Liver (tissue), 9 donors: ENCODE measurements around the gene GRIN2A. TPM values are rescaled to one million over a fixed set of nuclear protein-coding genes. Genes with fewer than 3 reads are reported as not detected.

Experiments
- DNase-seq: peaks from one replicate; pipeline ENCODE4 v3.0.0-alpha.2; 2017; ENCODE audit warnings: low spot score
- H3K27ac ChIP-seq, 2 donors: one replicate each; pipeline ENCODE4 v1.7.0; 2013; ENCODE audit warnings: inconsistent platforms in 2 of 2, low read length in 2 of 2, control low read depth in 1 of 2, low read depth in 1 of 2, mild to moderate bottlenecking in 1 of 2
- H3K27me3 ChIP-seq, 4 donors: one replicate each; pipeline versions ENCODE4 v1.6.1 to v1.7.0; 2013; ENCODE audit warnings: low read length in 3 of 4, inconsistent platforms in 1 of 4, mild to moderate bottlenecking in 1 of 4, moderate library complexity in 1 of 4; ENCODE audit not compliant: control insufficient read depth in 4 of 4, insufficient read depth in 4 of 4
- H3K36me3 ChIP-seq, 4 donors: one replicate each; pipeline versions ENCODE4 v1.6.1 to v1.7.0; 2013; ENCODE audit warnings: low read length in 3 of 4, mild to moderate bottlenecking in 3 of 4, low read depth in 1 of 4, moderate library complexity in 1 of 4; ENCODE audit not compliant: control insufficient read depth in 4 of 4, insufficient read depth in 3 of 4
- H3K4me1 ChIP-seq, 4 donors: one replicate each; pipeline versions ENCODE4 v1.6.1 to v1.7.0; 2013; ENCODE audit warnings: low read length in 3 of 4, mild to moderate bottlenecking in 3 of 4, moderate library complexity in 1 of 4; ENCODE audit not compliant: control insufficient read depth in 4 of 4, insufficient read depth in 4 of 4
- H3K4me3 ChIP-seq, 3 donors: one replicate each; pipeline versions ENCODE4 v1.6.1 to v1.7.0; 2013; ENCODE audit warnings: low read length in 3 of 3, control low read depth in 1 of 3, low read depth in 1 of 3, mild to moderate bottlenecking in 1 of 3
- H3K9ac ChIP-seq, 2 donors: one replicate each; pipeline ENCODE4 v1.7.0; 2013; ENCODE audit warnings: low read length in 2 of 2, mild to moderate bottlenecking in 2 of 2, moderate library complexity in 2 of 2, control low read depth in 1 of 2, low read depth in 1 of 2
- H3K9me3 ChIP-seq, 4 donors: one replicate each; pipeline versions ENCODE4 v1.6.1 to v1.7.0; 2013; ENCODE audit warnings: low read length in 3 of 4; ENCODE audit not compliant: control insufficient read depth in 4 of 4
- EGR1 ChIP-seq, 2 donors: IDR thresholded peaks; 2 replicates each; pipeline ENCODE4 v1.6.1; 2016 to 2018; ENCODE audit warnings: antibody characterized with exemption in 2 of 2, low read depth in 2 of 2
- FOXA1 ChIP-seq: IDR thresholded peaks from 2 replicates; pipeline ENCODE4 v1.6.1; 2016; ENCODE audit warnings: antibody characterized with exemption
- FOXA2 ChIP-seq: IDR thresholded peaks from 2 replicates; pipeline ENCODE4 v1.6.1; 2016; ENCODE audit warnings: antibody characterized with exemption
- GABPA ChIP-seq, 2 donors: IDR thresholded peaks in 1 of 2; conservative IDR thresholded peaks in 1 of 2; 2 replicates each; pipeline ENCODE4 v1.6.1; 2016; ENCODE audit warnings: antibody characterized with exemption in 2 of 2, mild to moderate bottlenecking in 1 of 2, moderate library complexity in 1 of 2
- HNF4A ChIP-seq, 2 donors: conservative IDR thresholded peaks; 2 replicates each; pipeline ENCODE4 v1.6.1; 2016; ENCODE audit warnings: antibody characterized with exemption in 2 of 2, mild to moderate bottlenecking in 2 of 2
- HNF4G ChIP-seq: IDR thresholded peaks from 2 replicates; pipeline ENCODE4 v1.6.1; 2016; ENCODE audit warnings: antibody characterized with exemption
- JUND ChIP-seq, 2 donors: IDR thresholded peaks; 2 replicates each; pipeline ENCODE4 v1.6.1; 2016; ENCODE audit warnings: antibody characterized with exemption in 2 of 2
- MAX ChIP-seq: IDR thresholded peaks from 2 replicates; pipeline ENCODE4 v1.6.1; 2016; ENCODE audit warnings: antibody characterized with exemption
- NR2F2 ChIP-seq: IDR thresholded peaks from 2 replicates; pipeline ENCODE4 v1.6.1; 2016; ENCODE audit warnings: antibody characterized with exemption
- RAD21 ChIP-seq, 2 donors: IDR thresholded peaks; 2 replicates each; pipeline ENCODE4 v1.6.1; 2016; ENCODE audit warnings: antibody characterized with exemption in 2 of 2, mild to moderate bottlenecking in 2 of 2
- REST ChIP-seq: IDR thresholded peaks from 2 replicates; pipeline ENCODE4 v1.6.1; 2016; ENCODE audit warnings: antibody characterized with exemption, mild to moderate bottlenecking
- RXRA ChIP-seq, 2 donors: IDR thresholded peaks; 2 replicates each; pipeline ENCODE4 v1.6.1; 2017 to 2018; ENCODE audit warnings: antibody characterized with exemption in 2 of 2, mild to moderate bottlenecking in 1 of 2
- SP1 ChIP-seq: IDR thresholded peaks from 2 replicates; pipeline ENCODE4 v1.6.1; 2018; ENCODE audit warnings: antibody characterized with exemption, mild to moderate bottlenecking
- TAF1 ChIP-seq: conservative IDR thresholded peaks from 2 replicates; pipeline ENCODE4 v1.6.1; 2016; ENCODE audit warnings: antibody characterized with exemption, mild to moderate bottlenecking
- YY1 ChIP-seq: IDR thresholded peaks from 2 replicates; pipeline ENCODE4 v1.6.1; 2016; ENCODE audit warnings: antibody characterized with exemption, mild to moderate bottlenecking
- WGBS: extraction: QIAGEN DNeasy Blood & Tissue Kit; methylation state at CpG from one replicate; pipeline ENCODE4 v1.1.7; 2013; 5-methylcytosine and 5-hydroxymethylcytosine counted together
- polyA plus RNA-seq, 2 donors: library from polyadenylated mRNA; stranded (reverse) in 1 of 2; unstranded in 1 of 2; fragments of 200-250 nt in 1 of 2; fragments of >200 nt in 1 of 2; fragmentation: Nextera tagmentation in 1 of 2; extraction: Ambion mirVana in 1 of 2; gene quantifications; one replicate each; pipeline versions ENCODE4 v1.2.1 to v1.2.3, GENCODE V29; 2013 to 2015
- total RNA-seq, 2 donors: library from RNA; depleted of rRNA; stranded (reverse); fragments of >200 nt; gene quantifications; one replicate each; pipeline ENCODE4 v1.2.3, GENCODE V29; 2014
- TF ChIP-seq, protein P1 (sequence below): fragments of 150-350 bp; IDR thresholded peaks from 2 replicates; pipeline ENCODE4 v1.5.1; 2017; ENCODE audit warnings: improper control_type of control experiment, low read depth, low read length; ENCODE audit not compliant: missing input control
- TF ChIP-seq, protein P2 (sequence below): IDR thresholded peaks from 2 replicates; pipeline ENCODE4 v1.6.1; 2016; ENCODE audit warnings: antibody characterized with exemption
- TF ChIP-seq, protein P3 (sequence below): IDR thresholded peaks from 2 replicates; pipeline ENCODE4 v1.6.1; 2016; ENCODE audit warnings: antibody characterized with exemption
- donor health status: healthy.
- donor health status: healthy.
- donor health status: healthy.
- donor health status: healthy.
- donor health status: healthy.

Gene GRIN2A
- total and polyA plus RNA-seq, 4 donors: under 0.01 to 0.08 (median 0.07) TPM; not detected in 1

GRCh38 chr16:9869776-9870175, 312.5 kb downstream of the GRIN2A start:
- H3K9me3 ChIP-seq: no peaks in the 10 kb centered on the region
- peaks cover 0 to 3% (median 0%) of the 10 kb centered on the region in 4 donors for H3K27me3 ChIP-seq
- DNase-seq: no peak
- H3K36me3 ChIP-seq: no peaks in the 10 kb centered on the region
- no peaks in the 10 kb centered on the region for H3K4me1 ChIP-seq
- H3K9ac ChIP-seq: no peak overlapping the region
- H3K4me3 ChIP-seq: no peak overlapping the region
- H3K27ac ChIP-seq: no peak overlapping the region
- TF ChIP-seq REST: no peak
- TF ChIP-seq NR2F2: no peak
- TF ChIP-seq, protein P1, sequence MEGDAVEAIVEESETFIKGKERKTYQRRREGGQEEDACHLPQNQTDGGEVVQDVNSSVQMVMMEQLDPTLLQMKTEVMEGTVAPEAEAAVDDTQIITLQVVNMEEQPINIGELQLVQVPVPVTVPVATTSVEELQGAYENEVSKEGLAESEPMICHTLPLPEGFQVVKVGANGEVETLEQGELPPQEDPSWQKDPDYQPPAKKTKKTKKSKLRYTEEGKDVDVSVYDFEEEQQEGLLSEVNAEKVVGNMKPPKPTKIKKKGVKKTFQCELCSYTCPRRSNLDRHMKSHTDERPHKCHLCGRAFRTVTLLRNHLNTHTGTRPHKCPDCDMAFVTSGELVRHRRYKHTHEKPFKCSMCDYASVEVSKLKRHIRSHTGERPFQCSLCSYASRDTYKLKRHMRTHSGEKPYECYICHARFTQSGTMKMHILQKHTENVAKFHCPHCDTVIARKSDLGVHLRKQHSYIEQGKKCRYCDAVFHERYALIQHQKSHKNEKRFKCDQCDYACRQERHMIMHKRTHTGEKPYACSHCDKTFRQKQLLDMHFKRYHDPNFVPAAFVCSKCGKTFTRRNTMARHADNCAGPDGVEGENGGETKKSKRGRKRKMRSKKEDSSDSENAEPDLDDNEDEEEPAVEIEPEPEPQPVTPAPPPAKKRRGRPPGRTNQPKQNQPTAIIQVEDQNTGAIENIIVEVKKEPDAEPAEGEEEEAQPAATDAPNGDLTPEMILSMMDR: no peak
- TF ChIP-seq MAX: no peak
- TF ChIP-seq TAF1: no peak
- WGBS: 94% methylated on average over 3 of the region's 3 CpGs

DNA sequence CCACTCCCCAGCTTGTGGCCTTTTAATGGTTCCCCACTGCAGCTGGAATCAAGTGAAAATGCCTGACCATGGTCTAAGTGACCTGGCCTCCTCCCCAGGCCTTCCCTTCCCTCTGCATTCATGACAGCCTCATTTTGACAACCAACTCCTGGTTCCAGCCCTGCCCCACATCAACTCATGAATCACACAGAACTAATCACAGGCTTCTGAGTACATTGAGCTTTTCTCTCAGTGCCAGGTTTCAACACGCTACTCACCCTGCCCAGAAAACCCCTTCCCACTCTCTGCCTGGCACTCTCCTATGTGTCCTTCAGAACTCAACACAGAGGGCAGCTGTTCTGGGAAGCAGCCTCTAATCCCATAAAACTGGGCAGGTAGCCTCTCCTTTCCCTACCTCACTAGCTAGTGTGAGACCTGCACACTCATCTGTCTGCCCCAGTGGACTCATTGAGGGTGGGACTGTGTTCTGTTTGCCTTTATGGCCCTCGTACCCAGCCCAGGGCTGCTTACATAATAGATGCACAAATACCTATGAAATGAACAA, 313.6 kb downstream of the GRIN2A start:
- Histone ChIP-seq H3K4me3 (no peak overlapping the region), H3K4me1 (no peaks in the 10 kb centered on the region), H3K27ac (no peak overlapping the region), H3K27me3 (peaks cover 0 to 3% (median 0%) of the 10 kb centered on the region in 4 donors), H3K9me3 (no peaks in the 10 kb centered on the region), H3K9ac (no peak overlapping the region), H3K36me3 (no peaks in the 10 kb centered on the region)
- 80% methylated on average over 2 of the region's 2 CpGs for WGBS
- TF ChIP-seq, protein P2, sequence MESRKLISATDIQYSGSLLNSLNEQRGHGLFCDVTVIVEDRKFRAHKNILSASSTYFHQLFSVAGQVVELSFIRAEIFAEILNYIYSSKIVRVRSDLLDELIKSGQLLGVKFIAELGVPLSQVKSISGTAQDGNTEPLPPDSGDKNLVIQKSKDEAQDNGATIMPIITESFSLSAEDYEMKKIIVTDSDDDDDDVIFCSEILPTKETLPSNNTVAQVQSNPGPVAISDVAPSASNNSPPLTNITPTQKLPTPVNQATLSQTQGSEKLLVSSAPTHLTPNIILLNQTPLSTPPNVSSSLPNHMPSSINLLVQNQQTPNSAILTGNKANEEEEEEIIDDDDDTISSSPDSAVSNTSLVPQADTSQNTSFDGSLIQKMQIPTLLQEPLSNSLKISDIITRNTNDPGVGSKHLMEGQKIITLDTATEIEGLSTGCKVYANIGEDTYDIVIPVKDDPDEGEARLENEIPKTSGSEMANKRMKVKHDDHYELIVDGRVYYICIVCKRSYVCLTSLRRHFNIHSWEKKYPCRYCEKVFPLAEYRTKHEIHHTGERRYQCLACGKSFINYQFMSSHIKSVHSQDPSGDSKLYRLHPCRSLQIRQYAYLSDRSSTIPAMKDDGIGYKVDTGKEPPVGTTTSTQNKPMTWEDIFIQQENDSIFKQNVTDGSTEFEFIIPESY: no peak
- no peak for TF ChIP-seq HNF4A (conservative IDR thresholded peaks at IDR 0.05)
- no peak for TF ChIP-seq YY1
- no peak for TF ChIP-seq EGR1 (IDR thresholded peaks at IDR 0.05; ENCODE audit: low read depth in 2 of 2)
- TF ChIP-seq GABPA (IDR thresholded peaks at IDR 0.05 in 1 of 2, conservative IDR thresholded peaks at IDR 0.05 in 1 of 2): no peak
- no peak for TF ChIP-seq RAD21 (IDR thresholded peaks at IDR 0.05)
- TF ChIP-seq, protein P1: no peak
- no peak for TF ChIP-seq FOXA1
- TF ChIP-seq REST: no peak
- TF ChIP-seq NR2F2: no peak
- TF ChIP-seq FOXA2: no peak
- TF ChIP-seq TAF1: no peak
- TF ChIP-seq HNF4G: no peak
- no peak for TF ChIP-seq SP1
- no peak for TF ChIP-seq MAX
- TF ChIP-seq RXRA (IDR thresholded peaks at IDR 0.05): no peak
- no peak for TF ChIP-seq JUND (IDR thresholded peaks at IDR 0.05)
- TF ChIP-seq, protein P3, sequence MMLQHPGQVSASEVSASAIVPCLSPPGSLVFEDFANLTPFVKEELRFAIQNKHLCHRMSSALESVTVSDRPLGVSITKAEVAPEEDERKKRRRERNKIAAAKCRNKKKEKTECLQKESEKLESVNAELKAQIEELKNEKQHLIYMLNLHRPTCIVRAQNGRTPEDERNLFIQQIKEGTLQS: no peak
- no peak for DNase-seq
